Breast epithelium (tissue), 3 donors: ENCODE data around the gene NPHP3.

Experiments used
- CTCF ChIP-seq, 3 donors: fragments of 450-650 bp; IDR thresholded peaks; one replicate each; pipeline ENCODE4 v1.5.1; 2016 to 2017; ENCODE audit warnings: antibody characterized with exemption in 3 of 3, mild to moderate bottlenecking in 3 of 3, moderate library complexity in 3 of 3
- POLR2A ChIP-seq: fragments of 450-650 bp; IDR thresholded peaks from one replicate; pipeline ENCODE4 v1.6.1; 2016; ENCODE audit warnings: antibody characterized with exemption, mild to moderate bottlenecking, moderate library complexity

GRCh38 chr3:132643366-132643765, 78.8 kb downstream of the NPHP3 start:
- TF ChIP-seq POLR2A (no peak), CTCF (IDR thresholded peaks at IDR 0.05) (no peak)
